ENCODE results near the gene RSPH3. TPM values are rescaled to one million over a fixed set of nuclear protein-coding genes. Genes with fewer than 3 reads are reported as not detected.

Gene RSPH3
- total RNA-seq, 4 donors from 2014 or later: 6.4 to 11.0 (median 9.6) TPM

DNA sequence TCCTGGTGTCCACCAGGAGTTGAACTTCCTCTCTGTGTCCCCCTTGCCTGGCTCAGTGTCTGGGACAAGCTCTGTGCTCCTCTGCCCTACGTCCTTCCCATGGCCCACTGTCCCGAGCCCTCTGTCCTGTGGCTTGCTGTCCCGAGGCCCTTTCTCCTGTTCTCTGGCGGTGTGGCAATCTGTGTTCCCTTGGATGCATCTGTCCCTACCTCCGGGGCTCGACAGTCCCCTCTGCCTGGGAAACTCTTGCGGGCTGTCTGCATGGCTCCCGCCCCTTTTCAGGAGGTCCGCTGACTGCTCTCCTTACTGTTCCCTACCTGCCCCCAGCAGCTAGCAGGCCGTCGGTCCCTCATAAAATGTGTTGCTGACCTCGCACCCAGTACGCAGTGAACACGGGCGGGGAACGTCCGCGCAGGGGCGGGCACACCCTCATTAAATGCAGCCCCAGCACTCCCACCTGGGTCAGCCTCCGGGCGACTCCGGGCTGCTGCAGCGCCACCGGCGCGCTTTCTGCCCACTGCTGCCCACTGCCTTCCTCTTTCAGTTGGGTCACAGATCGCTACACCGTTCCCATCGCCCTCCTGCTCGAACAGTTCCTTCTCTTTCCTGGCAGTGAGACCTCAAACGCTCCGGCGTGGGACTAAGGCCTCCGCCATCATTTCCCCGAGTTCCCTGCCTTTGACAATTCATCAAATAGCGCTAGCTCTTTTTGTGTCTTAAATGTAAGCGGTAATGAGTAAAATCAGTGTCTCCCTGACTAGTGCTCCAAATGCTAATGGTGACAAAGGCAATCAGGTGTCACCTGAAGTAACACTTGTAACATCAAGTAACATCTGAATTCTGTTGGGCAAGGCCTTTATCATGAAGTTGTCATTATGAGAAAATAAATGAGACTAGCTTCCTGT, 60.5 kb downstream of the RSPH3 start:
- no peak for DNase-seq (ENCODE audit: low spot score in 2 of 2)

GRCh38 chr6:158938811-158939254, 61.2 kb downstream of the RSPH3 start:
- WGBS, 2 donors: 21 to 40% methylated on average over 23 of the region's 23 CpGs
- H3K4me3 ChIP-seq (ENCODE audit: low read depth, poor library complexity, severe bottlenecking): no peak overlapping the region
- TF ChIP-seq CTCF (IDR thresholded peaks at IDR 0.05) (no peak), POLR2A (IDR thresholded peaks at IDR 0.05) (no peak)
- intact Hi-C loops (cut with DNase I; ENCODE audit: low total_unique reads): no loop called here
- no peak for DNase-seq (ENCODE audit: low spot score in 2 of 2)

More for the DNA sequence above, 60.5 kb downstream of the RSPH3 start:
- TF ChIP-seq POLR2A (IDR thresholded peaks at IDR 0.05): no peak
- WGBS, 2 donors: 45 to 46% methylated on average over 37 of the region's 37 CpGs
- no peak overlapping the region for H3K4me3 ChIP-seq (ENCODE audit: low read depth, poor library complexity, severe bottlenecking)
- intact Hi-C loops (cut with DNase I; ENCODE audit: low total_unique reads): no loop called here

DNA sequence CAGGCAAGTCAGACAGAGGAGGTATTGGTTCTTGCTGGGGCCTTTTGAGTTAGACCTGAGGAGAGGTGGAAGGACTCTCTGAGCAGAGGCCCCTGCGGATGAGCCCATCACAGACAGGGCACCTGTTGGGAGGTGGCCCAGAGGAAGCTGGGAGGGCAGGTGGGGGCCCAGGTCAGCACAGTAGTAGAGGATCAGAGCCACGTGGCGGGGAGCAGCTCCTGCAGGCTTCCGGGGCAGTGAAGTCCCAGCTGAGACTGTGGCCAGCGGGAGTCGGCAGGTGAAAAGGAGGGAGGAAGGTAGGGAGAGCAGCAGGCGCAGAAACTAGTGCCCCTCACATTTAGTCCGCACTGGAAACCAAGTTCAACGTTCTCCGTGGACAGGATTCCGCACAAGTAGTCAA, 61.8 kb downstream of the RSPH3 start:
- DNase-seq (ENCODE audit: low spot score in 2 of 2): no peak
- 84 to 86% methylated on average over 11 of the region's 11 CpGs for WGBS, 2 donors
- intact Hi-C loops (cut with DNase I; ENCODE audit: low total_unique reads): no loop called here

DNA sequence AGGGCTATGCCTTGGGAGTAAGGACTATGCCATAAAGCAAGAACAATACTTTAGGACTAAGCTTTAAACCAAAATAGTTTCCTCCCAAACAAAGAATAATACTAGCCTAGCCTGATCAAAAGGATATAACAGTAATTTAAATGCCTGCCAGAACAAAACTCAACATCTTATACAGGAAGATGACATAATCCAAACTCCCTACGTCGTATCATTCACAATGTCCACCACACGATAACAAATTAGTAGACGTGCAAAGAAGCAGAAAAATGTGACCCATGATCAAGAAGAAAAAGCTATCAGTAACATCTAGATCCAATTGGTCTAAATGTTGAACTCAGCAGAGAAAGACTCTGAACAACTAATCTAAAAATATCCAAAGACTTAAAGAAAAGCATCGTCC, 65.8 kb downstream of the RSPH3 start:
- intact Hi-C loops (cut with DNase I; ENCODE audit: low total_unique reads): no loop called here
- 87 to 90% methylated on average over 5 of the region's 5 CpGs for WGBS, 2 donors
- TF ChIP-seq CTCF (IDR thresholded peaks at IDR 0.05) (no peak), POLR2A (IDR thresholded peaks at IDR 0.05) (no peak)
- H3K4me3 ChIP-seq (ENCODE audit: low read depth, poor library complexity, severe bottlenecking): no peak overlapping the region
- DNase-seq (ENCODE audit: low spot score in 2 of 2): no peak

More for the DNA sequence above, 61.8 kb downstream of the RSPH3 start:
- TF ChIP-seq POLR2A (IDR thresholded peaks at IDR 0.05) (no peak), CTCF (IDR thresholded peaks at IDR 0.05) (no peak)
- no peak overlapping the region for H3K4me3 ChIP-seq (ENCODE audit: low read depth, poor library complexity, severe bottlenecking)

GRCh38 chr6:158933079-158933595, 66.9 kb downstream of the RSPH3 start:
- TF ChIP-seq POLR2A (IDR thresholded peaks at IDR 0.05) (no peak), CTCF (IDR thresholded peaks at IDR 0.05) (no peak)
- intact Hi-C loops (cut with DNase I; ENCODE audit: low total_unique reads): no loop called here
- DNase-seq (ENCODE audit: low spot score in 2 of 2): no peak
- 86 to 89% methylated on average over 4 of the region's 4 CpGs for WGBS, 2 donors
- no peak overlapping the region for H3K4me3 ChIP-seq (ENCODE audit: low read depth, poor library complexity, severe bottlenecking)

DNA sequence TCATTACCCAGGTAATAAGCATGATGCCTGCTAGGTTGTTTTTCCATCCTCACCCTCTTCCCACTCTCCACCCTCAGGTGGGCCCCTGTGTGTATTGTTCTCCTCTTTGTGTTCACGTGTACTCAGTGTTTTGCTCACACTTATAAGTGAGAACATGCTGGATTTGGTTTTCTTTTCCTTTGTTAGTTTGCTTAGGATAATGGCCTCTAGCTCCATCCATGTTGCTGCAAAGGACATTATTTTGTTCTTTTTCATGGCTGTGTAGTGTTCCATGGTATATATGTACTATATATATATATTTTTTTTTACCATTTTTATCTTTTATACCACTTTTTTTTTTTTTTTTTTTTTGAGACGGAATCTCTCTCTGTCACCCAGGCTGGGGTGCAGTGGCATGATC, 71.9 kb downstream of the RSPH3 start:
- no peak overlapping the region for H3K4me3 ChIP-seq (ENCODE audit: low read depth, poor library complexity, severe bottlenecking)
- 95 to 96% methylated on average over 2 of the region's 2 CpGs for WGBS, 2 donors
- TF ChIP-seq CTCF (IDR thresholded peaks at IDR 0.05) (no peak), POLR2A (IDR thresholded peaks at IDR 0.05) (no peak)
- intact Hi-C loops (cut with DNase I; ENCODE audit: low total_unique reads): no loop called here
- no peak for DNase-seq (ENCODE audit: low spot score in 2 of 2)

Data from lower leg skin (tissue), 4 donors.